Cardiac septum (tissue), 1 donor: Measurements from ENCODE around the gene DNAI1. TPM values are rescaled to one million over a fixed set of nuclear protein-coding genes. Genes with fewer than 3 reads are reported as not detected.
"Not testable (repeated sequence)": the region's sequence is repeated elsewhere in the genome, so short reads cannot be mapped to it uniquely, and the experiment has no call there.

Experiments used
- DNase-seq: peaks from one replicate; pipeline ENCODE4 v3.0.0-alpha.2; 2020; ENCODE audit warnings: low spot score
- intact Hi-C: fragments of 100-400 bp; cut with DNase I; formaldehyde crosslinking; loops from one replicate; pipeline ENCODE4 v1.14.0; 2022
- total RNA-seq: library from RNA; stranded (reverse); fragmentation: NEBNext Ultra II Directional; extraction: Animal tissue kit (Norgen Biotek cat#: 25700); gene quantifications from one replicate; pipeline ENCODE4 v1.2.1, GENCODE V29; 2021
- donor health status: DM: no; HTN: no; CAD: no.

Gene DNAI1
- total RNA-seq, 1 donor from 2014 or later: 0.30 TPM

DNA sequence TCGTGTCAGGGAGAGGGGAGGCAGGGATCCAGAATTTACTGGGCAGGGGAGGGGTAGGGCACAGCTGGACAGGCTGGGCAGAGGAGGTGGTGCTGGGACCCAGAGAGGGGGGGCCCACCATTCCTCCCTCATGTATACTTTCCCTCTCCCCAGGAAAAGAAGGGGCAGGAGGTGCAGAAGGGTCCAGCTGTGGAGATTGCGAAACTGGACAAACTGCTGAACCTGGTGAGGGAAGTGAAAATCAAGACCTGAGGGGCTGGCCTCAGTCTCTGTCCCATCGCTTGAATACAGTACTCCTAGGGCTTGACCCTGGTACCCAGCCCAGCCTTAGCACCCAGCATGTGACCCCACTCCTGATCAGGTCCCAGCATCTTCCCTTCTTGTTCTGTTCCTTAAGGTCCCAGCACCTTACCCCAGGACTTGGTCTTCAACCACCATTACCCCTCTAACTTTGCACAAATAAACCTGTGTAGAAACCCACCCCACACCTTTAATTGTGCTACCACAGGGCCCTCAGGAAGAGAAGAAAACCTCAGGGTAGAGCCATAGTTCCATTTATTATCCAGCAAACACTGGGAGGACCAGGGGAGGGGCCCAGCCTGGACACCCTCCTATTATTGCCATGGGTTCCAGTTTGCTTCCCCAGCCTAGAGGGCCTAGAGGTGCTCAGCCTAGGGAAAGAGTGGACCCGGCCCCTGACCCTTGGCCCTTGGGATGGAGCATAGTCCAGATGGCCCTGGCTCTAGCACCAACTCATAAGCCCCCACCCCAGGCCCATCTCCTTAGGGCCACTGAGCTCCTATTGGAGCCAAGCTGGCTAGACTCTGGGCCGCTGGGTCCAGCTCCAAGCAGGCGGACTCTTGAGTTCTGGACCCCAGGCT lies 62.1 kb downstream of the DNAI1 start:
- intact Hi-C loops: no loop called here
- DNase-seq: peak; percentile 64

GRCh38 chr9:34521406-34522045 lies 62.9 kb downstream of the DNAI1 start:
- intact Hi-C loops: no loop called here
- peak; percentile 53 for DNase-seq

DNA sequence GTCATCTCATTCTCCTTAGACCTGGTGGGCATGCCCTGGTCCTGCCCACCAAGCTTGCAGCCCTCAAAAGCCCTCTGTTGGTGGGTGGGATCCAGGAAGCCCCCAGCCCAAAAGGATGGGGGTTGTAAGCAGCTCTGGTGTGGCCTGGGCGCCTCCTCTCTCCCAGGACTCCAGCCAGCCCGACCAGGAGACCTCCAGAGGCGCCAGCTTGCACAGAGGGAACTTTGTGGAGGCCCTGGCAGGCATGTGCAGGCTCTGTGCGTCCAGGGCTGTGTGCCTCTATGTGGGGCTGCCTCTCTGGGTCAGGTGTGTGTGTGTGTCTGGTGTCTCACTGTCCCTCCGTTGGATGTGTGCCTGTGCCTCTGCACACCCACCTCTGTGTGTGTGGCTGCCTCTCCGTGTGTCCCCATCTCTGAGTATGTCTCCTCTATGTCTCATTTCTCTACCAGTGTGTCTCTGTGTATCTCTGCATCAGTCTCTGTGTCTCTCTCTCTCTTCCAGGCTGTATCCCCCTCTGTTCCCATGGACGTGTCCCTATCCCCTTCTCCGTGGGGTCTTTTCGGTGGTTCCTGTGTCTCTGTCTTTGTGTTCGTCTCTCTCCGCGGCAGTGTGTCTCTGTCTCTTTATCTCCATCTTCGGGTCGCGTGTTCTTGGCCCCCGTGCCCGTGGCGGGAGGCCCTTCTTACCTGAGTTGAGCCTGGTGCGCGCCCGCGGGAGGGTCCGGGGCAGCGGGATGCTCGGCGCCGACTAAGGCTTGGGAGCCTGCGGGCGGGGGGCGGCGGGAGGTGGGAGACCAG lies 63.7 kb downstream of the DNAI1 start:
- no peak for DNase-seq
- intact Hi-C loops: no loop called here

DNA sequence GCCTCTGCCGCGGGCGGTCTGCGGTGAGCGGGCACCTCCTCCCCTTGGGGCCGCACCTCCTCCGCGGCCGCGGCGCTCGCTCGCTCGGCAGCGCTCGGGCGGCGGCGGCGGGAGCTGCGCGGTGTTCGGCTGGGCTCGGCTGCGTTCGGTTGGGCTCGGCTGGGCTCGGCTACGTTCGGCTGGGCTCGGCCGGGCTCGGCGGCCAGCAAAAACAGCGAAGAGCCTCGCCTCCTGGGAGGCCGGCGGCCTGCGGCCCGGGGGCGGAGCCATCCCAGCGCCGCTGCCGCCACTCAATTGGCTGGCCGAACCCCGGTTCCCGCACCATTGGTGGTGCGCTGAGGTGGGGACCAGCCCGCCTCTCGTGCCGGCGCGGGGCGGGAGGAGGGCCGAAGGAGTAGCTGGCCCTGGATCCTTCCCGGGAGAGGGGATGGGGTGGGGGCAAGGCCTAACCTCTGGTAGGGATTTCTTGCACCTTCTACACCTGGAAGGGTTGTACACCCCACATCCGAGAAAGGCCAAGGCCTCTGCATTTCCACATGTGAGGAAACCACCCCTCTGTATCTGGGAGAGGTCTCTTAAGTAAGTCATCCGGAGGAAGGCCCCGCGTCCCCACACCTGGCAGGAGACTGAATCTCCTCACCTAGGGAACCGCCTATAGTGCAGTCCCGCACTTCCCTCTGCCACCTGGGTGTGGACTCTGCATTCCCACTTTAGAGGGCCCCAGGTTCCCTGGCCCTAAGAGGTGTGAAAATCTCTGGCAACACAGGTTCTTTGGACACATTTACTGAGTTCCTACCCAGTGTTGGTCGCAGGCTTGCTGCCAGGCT lies 64.6 kb downstream of the DNAI1 start, which contains the start of gene ENHO:
Gene ENHO, minus strand, starts transcription at position 20 of the 827 bp plus-strand sequence. CDS start 1,295 bp downstream, outside the sequence.
- intact Hi-C loops: no loop called here
- DNase-seq: peak; percentile 93

DNA sequence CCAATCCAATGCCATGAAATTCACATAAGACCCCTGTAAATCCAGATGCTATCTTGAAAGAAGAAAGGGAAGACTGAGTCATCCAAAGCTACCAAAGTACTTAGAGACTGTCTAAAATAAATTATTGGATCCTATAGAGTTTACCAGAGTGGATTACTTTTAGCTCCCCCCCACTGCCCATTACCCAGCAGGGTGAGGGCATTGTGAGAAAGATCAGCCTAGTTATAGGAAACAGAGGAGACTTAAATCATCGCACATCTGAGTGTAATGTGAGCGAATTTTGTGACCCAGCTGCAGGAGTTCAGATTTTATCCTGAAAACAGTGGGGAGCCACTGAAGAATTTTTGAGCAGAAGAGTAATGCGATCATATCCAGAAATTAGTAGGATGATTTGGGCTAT lies 65.7 kb downstream of the DNAI1 start:
- intact Hi-C loops: no loop called here
- DNase-seq: peak; percentile 9

- DNase-seq: no peak
- intact Hi-C loops: no loop called here
Measured at GRCh38 chr9:34526026-34526425, 67.4 kb downstream of the DNAI1 start.

DNA sequence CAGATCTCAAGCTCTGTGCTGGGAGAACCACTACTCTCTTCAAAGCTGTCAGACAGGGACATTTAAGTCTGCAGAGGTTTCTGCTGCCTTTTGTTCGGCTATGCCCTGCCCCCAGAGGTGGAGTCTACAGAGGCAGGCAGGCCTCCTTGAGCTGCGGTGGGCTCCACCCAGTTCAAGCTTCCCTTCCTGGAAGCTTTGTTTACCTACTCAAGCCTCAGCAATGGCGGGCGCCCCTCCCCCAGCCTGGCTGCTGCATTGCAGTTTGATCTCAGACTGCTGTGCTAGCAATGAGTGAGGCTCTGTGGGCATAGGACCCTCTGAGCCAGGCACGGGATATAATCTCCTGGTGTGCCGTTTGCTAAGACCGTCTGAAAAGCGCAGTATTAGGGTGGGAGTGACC lies 73.4 kb downstream of the DNAI1 start:
- intact Hi-C loops, DNase-seq: not testable (repeated sequence)

DNA sequence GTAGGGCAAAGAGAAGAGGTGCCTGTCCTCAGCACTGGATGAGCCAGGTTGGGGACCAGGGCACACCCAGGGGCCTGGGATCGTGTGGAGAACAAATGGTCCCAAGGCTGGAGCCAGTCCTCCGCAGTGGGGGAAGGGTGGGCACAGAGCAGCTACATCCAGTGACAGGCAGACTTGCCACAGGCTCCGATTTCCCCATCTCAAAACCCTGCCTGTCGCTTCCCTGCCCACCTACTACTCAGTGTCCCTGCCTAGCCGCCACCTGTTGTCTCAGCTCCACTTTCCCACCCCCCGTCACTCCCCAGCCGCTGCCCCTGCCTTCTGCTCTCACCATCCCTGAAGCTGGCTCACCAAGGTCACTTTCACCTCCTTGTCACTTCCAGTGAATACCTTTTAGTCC lies 78.1 kb downstream of the DNAI1 start:
- intact Hi-C loops: no loop called here

GRCh38 chr9:34540827-34541226 lies 82.2 kb downstream of the DNAI1 start:
- no peak for DNase-seq
- intact Hi-C loops: no loop called here

More for the DNA sequence above, 78.1 kb downstream of the DNAI1 start:
- no peak for DNase-seq

GRCh38 chr9:34541540-34541939 lies 82.9 kb downstream of the DNAI1 start:
- no peak for DNase-seq
- intact Hi-C loops: no loop called here

- no peak for DNase-seq
- intact Hi-C loops: no loop called here
Measured at GRCh38 chr9:34544035-34544434, 85.4 kb downstream of the DNAI1 start.

- intact Hi-C loops: loop anchor here (5.0 kb wide), 2 partner anchors 143 to 213 kb away; no protein-coding TSS in a partner anchor
- no peak for DNase-seq
Measured at GRCh38 chr9:34545497-34545896, 86.9 kb downstream of the DNAI1 start.

DNA sequence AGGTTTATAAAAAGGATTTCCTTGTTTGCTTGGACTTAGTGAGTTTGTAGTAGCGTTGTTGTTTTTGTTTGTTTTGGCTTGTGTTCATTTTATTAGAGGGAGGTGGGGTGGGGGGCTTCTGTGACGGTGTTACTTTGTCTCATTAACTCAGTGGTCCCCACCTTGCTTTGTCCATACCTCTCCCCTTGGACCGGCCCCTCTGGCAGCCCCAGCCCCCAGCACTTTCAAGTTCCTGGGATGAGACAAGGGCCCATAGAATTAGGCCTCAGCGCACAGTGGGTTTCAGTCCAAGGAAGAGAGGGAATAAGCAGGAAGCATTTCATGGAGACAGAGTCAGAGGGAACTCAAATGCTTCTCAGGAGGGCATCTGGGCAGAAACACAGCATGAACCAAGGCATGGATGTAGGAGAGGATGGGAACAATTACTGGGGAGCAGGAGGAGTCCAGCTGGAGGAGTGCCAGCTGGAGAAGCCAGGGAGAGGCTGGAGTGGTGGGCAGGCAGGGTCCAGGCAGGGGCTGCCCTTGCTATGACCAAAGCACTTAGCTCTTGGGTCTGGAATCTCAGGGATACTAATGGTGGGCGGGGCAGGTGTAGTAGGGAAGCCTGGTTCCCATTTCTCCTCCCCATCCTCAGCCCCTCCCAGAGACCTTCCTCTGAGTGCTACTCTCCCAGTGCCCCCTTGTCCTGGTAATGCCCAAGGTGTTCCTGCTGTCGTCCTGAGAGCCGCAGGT lies 87.7 kb downstream of the DNAI1 start:
- no peak for DNase-seq
- intact Hi-C loops: loop anchor here (2.0 to 5.0 kb wide), 4 partner anchors 43 to 214 kb away; no protein-coding TSS in a partner anchor

DNA sequence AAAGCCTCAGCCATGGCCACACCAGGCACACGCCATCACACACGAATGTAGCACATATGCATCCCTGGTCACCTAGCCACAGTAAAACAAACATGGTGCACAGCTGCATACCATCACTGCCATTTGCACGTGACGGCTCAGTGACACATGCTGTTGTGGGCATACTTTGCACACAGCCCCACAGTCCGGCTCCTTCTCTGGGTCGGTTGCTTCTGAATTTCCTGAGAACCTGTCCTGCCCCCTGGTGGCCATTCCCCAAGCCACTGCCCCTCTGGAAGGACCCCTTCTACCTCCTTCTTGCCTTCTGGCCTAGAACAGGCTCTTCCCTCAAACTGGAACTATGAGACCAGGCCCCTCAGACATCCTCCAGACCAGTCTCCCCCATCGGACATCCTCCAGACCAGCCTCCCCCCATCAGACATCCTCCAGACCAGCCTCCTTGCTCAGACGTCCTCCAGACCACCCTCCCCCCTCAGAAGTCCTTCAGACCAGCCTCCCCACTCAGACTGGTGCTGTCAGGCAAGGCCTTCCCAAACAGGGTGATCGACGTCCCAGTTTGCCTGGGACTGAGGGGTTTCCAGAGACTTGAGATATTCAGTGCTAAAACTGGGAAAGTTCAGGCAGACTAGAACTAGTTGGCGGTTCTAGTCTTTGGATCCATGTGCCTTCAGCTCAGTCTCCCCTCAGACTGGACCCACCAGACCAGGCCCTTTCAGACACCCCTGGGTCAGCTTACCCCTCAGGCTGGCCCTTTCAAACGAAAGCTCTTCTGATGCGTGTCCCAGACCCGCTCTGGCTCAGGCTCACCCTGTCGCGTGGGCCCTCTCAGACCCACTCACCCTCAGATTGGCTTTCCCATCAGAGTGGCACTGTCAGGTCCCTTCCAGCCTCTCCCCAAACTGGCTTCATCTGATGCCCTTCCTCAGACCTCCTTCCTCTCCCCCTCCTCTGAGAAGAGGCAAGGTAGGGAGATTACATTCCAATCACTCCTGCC lies 88.5 kb downstream of the DNAI1 start:
- DNase-seq: no peak
- intact Hi-C loops: loop anchor here (2.0 to 5.0 kb wide), 4 partner anchors 44 to 215 kb away; no protein-coding TSS in a partner anchor

DNA sequence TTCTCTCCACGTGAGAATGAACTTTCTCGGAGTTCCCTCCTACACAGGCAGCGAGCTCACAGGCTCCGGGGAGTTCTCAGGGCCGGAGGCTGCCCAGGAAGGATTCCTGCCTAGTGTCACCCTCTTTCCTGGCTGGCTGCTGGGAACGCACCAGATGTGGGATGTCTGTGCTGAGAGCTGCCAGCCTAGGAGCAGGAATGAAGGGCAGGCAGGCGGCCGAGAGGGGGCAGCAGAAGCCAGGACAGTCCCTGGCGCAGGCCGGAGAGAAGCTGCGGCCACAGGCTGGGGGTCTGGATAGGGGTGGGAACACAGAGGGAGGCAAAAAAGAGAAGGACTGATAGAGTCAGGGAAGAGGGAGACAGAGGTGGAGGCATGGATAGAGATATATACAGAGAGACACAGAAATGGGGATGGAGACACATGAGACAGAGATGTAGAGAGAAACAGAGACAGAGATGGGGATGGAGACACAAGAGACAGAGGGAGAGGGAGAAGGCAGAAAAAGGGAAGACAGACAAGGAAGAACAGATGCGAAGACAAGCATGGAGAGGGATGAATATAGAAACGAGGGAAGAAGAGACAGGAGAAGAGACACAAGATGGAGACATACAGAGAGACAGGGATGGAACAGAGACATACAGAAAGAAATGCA lies 89.5 kb downstream of the DNAI1 start:
- intact Hi-C loops: loop anchor here (1.0 to 5.0 kb wide), 5 partner anchors 43 to 216 kb away; no protein-coding TSS in a partner anchor
- peak; percentile 81 for DNase-seq

DNA sequence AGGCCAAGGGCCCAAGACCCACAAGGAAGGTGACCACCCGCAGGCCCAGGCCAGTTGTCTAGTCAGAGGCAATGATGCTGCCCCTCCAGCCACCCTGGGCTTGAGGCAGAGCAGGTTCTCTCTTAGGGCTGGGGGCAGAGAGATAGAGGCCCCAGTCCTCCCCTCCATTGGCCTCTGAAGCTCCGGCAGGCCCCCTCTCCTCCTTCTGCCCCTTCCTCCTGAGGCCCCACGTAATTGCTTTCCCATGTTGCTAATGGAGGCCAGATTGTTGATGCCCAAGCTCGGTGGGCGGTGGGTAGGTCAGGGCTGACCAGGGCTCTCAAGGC lies 90.8 kb downstream of the DNAI1 start:
- DNase-seq: peak; percentile 68
- intact Hi-C loops: loop anchor here (5.0 kb wide), 2 partner anchors 147 to 217 kb away; no protein-coding TSS in a partner anchor
